CD14-positive monocyte (primary cell): ENCODE results near the gene DRD2. TPM values are rescaled to one million over a fixed set of nuclear protein-coding genes. Genes with fewer than 3 reads are reported as not detected.

ENCODE experiments used
- DNase-seq, 3 donors: peaks; one replicate each; pipeline ENCODE4 v3.0.0-alpha.2; 2011 to 2022
- H2AFZ ChIP-seq: 2 replicates; pipeline ENCODE4 v1.6.0; 2012; ENCODE audit warnings: mild to moderate bottlenecking, low read depth, low read length, inconsistent platforms; ENCODE audit not compliant: insufficient read depth, poor library complexity, severe bottlenecking
- H3K27ac ChIP-seq, 2 donors: 1 replicate in 1 of 2; 2 replicates in 1 of 2; pipeline ENCODE4 v1.5.1; 2012 to 2013; ENCODE audit warnings: low read length in 2 of 2, control low read depth in 1 of 2, inconsistent platforms in 1 of 2, low read depth in 1 of 2, mild to moderate bottlenecking in 1 of 2
- H3K27me3 ChIP-seq, 2 donors: one replicate each; pipeline versions ENCODE4 v1.6.0 to v1.6.1; 2011 to 2013; ENCODE audit warnings: low read length in 2 of 2; ENCODE audit not compliant: control insufficient read depth in 2 of 2, insufficient read depth in 2 of 2
- H3K36me3 ChIP-seq, 2 donors: replicated peaks in 1 of 2; 1 replicate in 1 of 2; 2 replicates in 1 of 2; pipeline versions ENCODE4 v1.5.1 to v1.6.1; 2012 to 2013; ENCODE audit warnings: low read length in 2 of 2, control low read depth in 1 of 2, inconsistent platforms in 1 of 2, mild to moderate bottlenecking in 1 of 2; ENCODE audit not compliant: insufficient read depth in 2 of 2, control insufficient read depth in 1 of 2
- H3K4me1 ChIP-seq, 2 donors: 1 replicate in 1 of 2; 2 replicates in 1 of 2; pipeline versions ENCODE4 v1.5.1 to v1.6.1; 2012 to 2013; ENCODE audit warnings: low read length in 2 of 2, control low read depth in 1 of 2, inconsistent platforms in 1 of 2, mild to moderate bottlenecking in 1 of 2, moderate library complexity in 1 of 2; ENCODE audit not compliant: insufficient read depth in 2 of 2, control insufficient read depth in 1 of 2
- H3K4me2 ChIP-seq: replicated peaks from 2 replicates; pipeline ENCODE3; 2012; ENCODE audit warnings: low read length, moderate library complexity, mild to moderate bottlenecking; ENCODE audit not compliant: poor library complexity, severe bottlenecking; ENCODE audit errors: extremely low read depth
- H3K4me3 ChIP-seq, 3 experiments: fragments of 200-600 bp in 1 of 3; sonication (generic) in 1 of 3; replicated peaks in 1 of 3; 1 replicate in 2 of 3; 2 replicates in 1 of 3; pipeline ENCODE4 v1.5.1; 2011 to 2013; ENCODE audit warnings: low read length in 3 of 3, mild to moderate bottlenecking in 3 of 3, control low read depth in 2 of 3, low read depth in 2 of 3, inconsistent platforms in 1 of 3, moderate library complexity in 1 of 3
- H3K79me2 ChIP-seq: 2 replicates; pipeline ENCODE4 v1.6.0; 2012; ENCODE audit warnings: mild to moderate bottlenecking, control low read depth, inconsistent platforms, low read length, moderate library complexity; ENCODE audit not compliant: insufficient read depth
- H3K9ac ChIP-seq: 2 replicates; pipeline ENCODE4 v1.6.0; 2017; ENCODE audit warnings: low read length, mild to moderate bottlenecking; ENCODE audit not compliant: insufficient read depth, poor library complexity, severe bottlenecking
- H3K9me3 ChIP-seq, 2 donors: replicated peaks in 1 of 2; 1 replicate in 1 of 2; 2 replicates in 1 of 2; pipeline versions ENCODE4 v1.5.1 to v1.6.1; 2012 to 2013; ENCODE audit warnings: low read length in 2 of 2, control low read depth in 1 of 2; ENCODE audit not compliant: control insufficient read depth in 1 of 2, insufficient read depth in 1 of 2
- H4K20me1 ChIP-seq: 2 replicates; pipeline ENCODE4 v1.6.0; 2012; ENCODE audit warnings: mild to moderate bottlenecking, low read length, control low read depth, moderate library complexity; ENCODE audit not compliant: insufficient read depth
- H3K27ac Mint-ChIP-seq, 7 donors: one replicate each; pipeline ENCODE4 v1.8.0; 2020; ENCODE audit warnings: mild to moderate bottlenecking in 7 of 7, mixed read lengths in 7 of 7, moderate library complexity in 6 of 7, inconsistent platforms in 2 of 7
- H3K27me3 Mint-ChIP-seq, 3 donors: one replicate each; pipeline ENCODE4 v1.8.0; 2021 to 2022; ENCODE audit warnings: low read depth in 3 of 3, mild to moderate bottlenecking in 3 of 3, mixed read lengths in 3 of 3, moderate library complexity in 3 of 3, inconsistent platforms in 1 of 3
- H3K36me3 Mint-ChIP-seq, 2 donors: one replicate each; pipeline ENCODE4 v1.8.0; 2020; ENCODE audit warnings: mixed read lengths in 2 of 2, inconsistent platforms in 1 of 2, mild to moderate bottlenecking in 1 of 2
- H3K4me1 Mint-ChIP-seq: one replicate; pipeline ENCODE4 v1.8.0; 2020; ENCODE audit warnings: mild to moderate bottlenecking, mixed read lengths
- H3K4me3 Mint-ChIP-seq, 2 donors: one replicate each; pipeline ENCODE4 v1.8.0; 2020; ENCODE audit warnings: mild to moderate bottlenecking in 2 of 2, mixed read lengths in 2 of 2, moderate library complexity in 1 of 2
- H3K9me3 Mint-ChIP-seq, 7 donors: one replicate each; pipeline ENCODE4 v1.8.0; 2020 to 2022; ENCODE audit warnings: mixed read lengths in 7 of 7, mild to moderate bottlenecking in 6 of 7, moderate library complexity in 6 of 7, inconsistent platforms in 2 of 7
- WGBS: methylation state at CpG from one replicate; pipeline ENCODE4 v1.1.5; 2013; ENCODE audit warnings: missing lambda C conversion rate; ENCODE audit not compliant: insufficient coverage; 5-methylcytosine and 5-hydroxymethylcytosine counted together
- intact Hi-C, 2 donors: fragments of 100-400 bp; cut with micrococcal nuclease; formaldehyde crosslinking; loops; one replicate each; pipeline versions ENCODE4 v1.15.0 to v1.15.1; 2023
- polyA plus RNA-seq, 3 donors: library from polyadenylated mRNA; depleted of rRNA in 1 of 3; unstranded in 2 of 3; stranded (reverse) in 1 of 3; fragments of 300-500 nt in 2 of 3; fragments of >200 nt in 1 of 3; fragmentation: Illumina TruSeq in 2 of 3; gene quantifications; 1 replicate in 2 of 3; 2 replicates in 1 of 3; pipeline ENCODE4 v1.2.3, GENCODE V29; 2012 to 2021
- TF ChIP-seq, protein P1 (sequence below): fragments of 200-600 bp; IDR thresholded peaks from one replicate; pipeline ENCODE4 v1.8.0; 2022; ENCODE audit warnings: antibody characterized with exemption, mild to moderate bottlenecking

Gene DRD2
- polyA plus RNA-seq, 3 donors = not detected

DNA sequence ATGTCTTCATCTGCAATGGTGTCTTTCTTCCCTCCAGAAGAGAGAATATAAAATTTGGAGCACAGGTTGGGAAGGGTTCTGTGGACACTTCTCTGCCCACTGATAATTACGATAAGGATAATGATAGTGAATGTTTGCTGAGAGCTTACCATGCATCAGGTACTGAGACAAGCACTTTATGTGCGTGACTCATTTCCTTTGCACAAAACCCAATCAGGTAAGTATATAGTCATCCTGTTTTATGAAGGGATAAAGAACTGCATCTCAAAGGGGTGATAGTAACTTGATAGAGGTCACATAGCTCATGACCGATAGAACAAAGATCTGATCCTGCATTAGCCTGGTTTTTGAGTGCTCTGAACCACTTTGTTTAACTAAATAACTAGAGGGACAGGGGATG lies 9.4 kb downstream of the DRD2 start:
- peaks cover 5 to 11% (median 6%) of the 10 kb centered on the region in 3 donors for H3K27me3 Mint-ChIP-seq
- Histone ChIP-seq H3K4me3 (no peak overlapping the region), H4K20me1 (no peaks in the 10 kb centered on the region), H3K9ac (no peak overlapping the region), H3K4me1 (no peaks in the 10 kb centered on the region), H3K9me3 (no peaks in the 10 kb centered on the region), H3K27ac (no peak overlapping the region), H3K27me3 (no peaks in the 10 kb centered on the region), H3K36me3 (no peaks in the 10 kb centered on the region), H3K4me2 (no peak overlapping the region), H2AFZ (no peak overlapping the region), H3K79me2 (no peaks in the 10 kb centered on the region)
- no peaks in the 10 kb centered on the region for H3K36me3 Mint-ChIP-seq
- H3K4me3 Mint-ChIP-seq = no peak overlapping the region
- DNase-seq = no peak
- no peaks in the 10 kb centered on the region for H3K4me1 Mint-ChIP-seq
- no CpG with 5 or more reads among the region's 3 CpGs for WGBS
- intact Hi-C loops = no loop called here
- no peaks in the 10 kb centered on the region for H3K9me3 Mint-ChIP-seq
- TF ChIP-seq, protein P1, sequence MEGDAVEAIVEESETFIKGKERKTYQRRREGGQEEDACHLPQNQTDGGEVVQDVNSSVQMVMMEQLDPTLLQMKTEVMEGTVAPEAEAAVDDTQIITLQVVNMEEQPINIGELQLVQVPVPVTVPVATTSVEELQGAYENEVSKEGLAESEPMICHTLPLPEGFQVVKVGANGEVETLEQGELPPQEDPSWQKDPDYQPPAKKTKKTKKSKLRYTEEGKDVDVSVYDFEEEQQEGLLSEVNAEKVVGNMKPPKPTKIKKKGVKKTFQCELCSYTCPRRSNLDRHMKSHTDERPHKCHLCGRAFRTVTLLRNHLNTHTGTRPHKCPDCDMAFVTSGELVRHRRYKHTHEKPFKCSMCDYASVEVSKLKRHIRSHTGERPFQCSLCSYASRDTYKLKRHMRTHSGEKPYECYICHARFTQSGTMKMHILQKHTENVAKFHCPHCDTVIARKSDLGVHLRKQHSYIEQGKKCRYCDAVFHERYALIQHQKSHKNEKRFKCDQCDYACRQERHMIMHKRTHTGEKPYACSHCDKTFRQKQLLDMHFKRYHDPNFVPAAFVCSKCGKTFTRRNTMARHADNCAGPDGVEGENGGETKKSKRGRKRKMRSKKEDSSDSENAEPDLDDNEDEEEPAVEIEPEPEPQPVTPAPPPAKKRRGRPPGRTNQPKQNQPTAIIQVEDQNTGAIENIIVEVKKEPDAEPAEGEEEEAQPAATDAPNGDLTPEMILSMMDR = no peak
- H3K27ac Mint-ChIP-seq = peak overlapping the region in 1 of 7 donors; percentile 43

GRCh38 chr11:113464416-113464815 lies 10.8 kb downstream of the DRD2 start:
- no peak overlapping the region for H3K4me3 Mint-ChIP-seq
- H3K4me1 ChIP-seq = no peaks in the 10 kb centered on the region
- H3K9ac ChIP-seq = no peak overlapping the region
- H3K27me3 Mint-ChIP-seq = peaks cover 4 to 11% (median 5%) of the 10 kb centered on the region in 3 donors
- DNase-seq = no peak
- intact Hi-C loops = no loop called here
- H3K9me3 Mint-ChIP-seq = no peaks in the 10 kb centered on the region
- H3K36me3 ChIP-seq = no peaks in the 10 kb centered on the region
- H4K20me1 ChIP-seq = no peaks in the 10 kb centered on the region
- H3K9me3 ChIP-seq = no peaks in the 10 kb centered on the region
- no peaks in the 10 kb centered on the region for H3K27me3 ChIP-seq
- H3K79me2 ChIP-seq = no peaks in the 10 kb centered on the region
- H2AFZ ChIP-seq = no peak overlapping the region
- TF ChIP-seq, protein P1 = no peak
- H3K4me3 ChIP-seq = no peak overlapping the region
- no peak overlapping the region for H3K4me2 ChIP-seq
- WGBS = 87% methylated on average over 2 of the region's 2 CpGs
- H3K27ac Mint-ChIP-seq = no peak overlapping the region
- H3K4me1 Mint-ChIP-seq = no peaks in the 10 kb centered on the region
- no peaks in the 10 kb centered on the region for H3K36me3 Mint-ChIP-seq
- H3K27ac ChIP-seq = no peak overlapping the region
